HUES64 (cell line): ENCODE data around the gene TMEM223.

ENCODE experiments used
- H3K27ac ChIP-seq: 2 replicates; pipeline ENCODE4 v1.7.0; 2013; ENCODE audit warnings: low read depth, low read length, inconsistent platforms
- H3K27me3 ChIP-seq: 2 replicates; pipeline ENCODE4 v1.6.1; 2013; ENCODE audit warnings: mild to moderate bottlenecking, low read length; ENCODE audit not compliant: insufficient read depth
- H3K36me3 ChIP-seq: 2 replicates; pipeline ENCODE4 v1.6.1; 2013; ENCODE audit warnings: mild to moderate bottlenecking, low read length; ENCODE audit not compliant: insufficient read depth
- H3K4me1 ChIP-seq: 2 replicates; pipeline ENCODE4 v1.6.1; 2013; ENCODE audit warnings: mild to moderate bottlenecking, low read length, moderate library complexity; ENCODE audit not compliant: insufficient read depth
- H3K4me3 ChIP-seq: 2 replicates; pipeline ENCODE4 v1.5.1; 2013; ENCODE audit warnings: mild to moderate bottlenecking, low read length, moderate library complexity
- H3K9ac ChIP-seq: 2 replicates; pipeline ENCODE4 v1.6.1; 2013; ENCODE audit warnings: mild to moderate bottlenecking, low read depth, low read length
- H3K9me3 ChIP-seq: 2 replicates; pipeline ENCODE4 v1.6.1; 2013; ENCODE audit warnings: low read depth, low read length; ENCODE audit not compliant: insufficient read depth
- WGBS: fragments of 150-250, 120-280 bp; methylation state at CpG from one replicate; pipeline ENCODE4 v1.1.7; 2013; ENCODE audit warnings: missing lambda C conversion rate; 5-methylcytosine and 5-hydroxymethylcytosine counted together

The TMEM223 gene

DNA sequence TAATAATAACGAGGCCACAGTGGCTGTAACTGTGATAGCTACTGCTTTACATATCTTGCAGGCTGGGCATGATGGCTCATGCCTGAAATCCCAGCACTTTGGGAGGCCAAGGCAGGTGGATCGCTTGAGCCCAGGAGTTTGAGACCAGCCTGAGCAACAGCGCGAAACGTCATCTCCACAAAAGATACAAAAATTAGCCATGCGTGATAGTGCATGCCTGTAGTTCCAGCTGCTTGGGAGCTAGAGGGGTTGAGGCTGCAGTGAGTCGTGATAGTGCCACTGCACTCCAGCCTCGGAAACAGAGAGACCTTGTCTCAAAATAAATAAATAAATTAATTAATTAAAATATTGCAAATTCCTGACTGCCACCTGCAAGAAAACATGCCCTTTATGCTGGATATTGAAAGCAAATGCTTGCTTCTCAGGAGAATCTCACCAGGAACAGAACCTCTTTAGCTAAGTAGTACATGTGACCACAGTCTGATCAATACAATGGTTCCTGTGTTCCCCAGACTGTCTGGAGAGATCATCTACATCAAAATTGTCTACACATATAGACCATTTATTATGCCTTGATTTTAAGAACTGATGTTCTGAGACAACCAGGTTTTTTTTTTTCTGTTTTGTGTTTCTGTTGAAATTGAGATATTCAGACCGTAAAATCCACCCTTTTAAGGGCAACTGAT lies 44.2 kb downstream of the TMEM223 start:
- Histone ChIP-seq H3K9me3 (no peaks in the 10 kb centered on the region), H3K4me1 (no peaks in the 10 kb centered on the region), H3K27me3 (no peaks in the 10 kb centered on the region), H3K9ac (no peak overlapping the region), H3K27ac (no peak overlapping the region), H3K36me3 (peaks cover 34% of the 10 kb centered on the region), H3K4me3 (no peak overlapping the region)
- WGBS: 91% methylated on average over 7 of the region's 9 CpGs
